ENCODE measurements around the gene CCDC159.
A peak's percentile ranks its signal among the peaks of the same experiment; 100 is the strongest.

DNA sequence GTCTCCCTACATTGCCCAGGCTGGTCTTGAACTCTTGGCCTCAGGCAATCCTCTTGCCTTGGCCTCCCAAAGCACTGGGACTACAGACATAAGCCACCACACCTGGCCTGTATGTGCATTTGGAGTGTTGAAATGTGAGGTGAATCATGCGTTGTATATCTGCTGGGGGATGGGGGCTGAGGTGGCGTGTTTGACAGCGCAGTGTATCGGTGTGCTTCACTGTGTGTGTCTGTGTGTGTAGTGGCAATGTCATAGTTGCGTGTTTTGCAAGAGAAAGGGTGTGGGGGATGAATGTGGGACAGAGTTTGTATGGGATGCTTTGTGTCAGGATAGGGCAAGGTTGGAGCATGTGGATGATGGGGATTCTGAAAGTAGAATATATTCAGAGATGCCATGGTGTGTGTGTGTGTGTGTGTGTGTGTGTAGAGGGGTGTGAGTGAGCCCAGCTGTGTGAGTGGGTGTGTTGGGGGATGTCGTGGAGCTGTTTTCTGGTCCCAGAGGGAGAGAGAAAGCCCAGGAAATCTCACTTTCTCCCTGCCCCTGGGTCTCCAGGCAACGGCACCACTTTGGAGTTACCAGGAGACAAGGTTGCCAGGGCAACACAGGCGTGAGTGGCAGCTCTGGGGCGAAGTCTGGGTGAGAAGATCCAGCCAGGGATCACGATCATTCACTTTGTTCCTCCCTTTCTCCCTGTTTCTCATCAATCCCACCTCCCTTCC lies 27.0 kb downstream of the CCDC159 start:
- TF ChIP-seq, protein P1, sequence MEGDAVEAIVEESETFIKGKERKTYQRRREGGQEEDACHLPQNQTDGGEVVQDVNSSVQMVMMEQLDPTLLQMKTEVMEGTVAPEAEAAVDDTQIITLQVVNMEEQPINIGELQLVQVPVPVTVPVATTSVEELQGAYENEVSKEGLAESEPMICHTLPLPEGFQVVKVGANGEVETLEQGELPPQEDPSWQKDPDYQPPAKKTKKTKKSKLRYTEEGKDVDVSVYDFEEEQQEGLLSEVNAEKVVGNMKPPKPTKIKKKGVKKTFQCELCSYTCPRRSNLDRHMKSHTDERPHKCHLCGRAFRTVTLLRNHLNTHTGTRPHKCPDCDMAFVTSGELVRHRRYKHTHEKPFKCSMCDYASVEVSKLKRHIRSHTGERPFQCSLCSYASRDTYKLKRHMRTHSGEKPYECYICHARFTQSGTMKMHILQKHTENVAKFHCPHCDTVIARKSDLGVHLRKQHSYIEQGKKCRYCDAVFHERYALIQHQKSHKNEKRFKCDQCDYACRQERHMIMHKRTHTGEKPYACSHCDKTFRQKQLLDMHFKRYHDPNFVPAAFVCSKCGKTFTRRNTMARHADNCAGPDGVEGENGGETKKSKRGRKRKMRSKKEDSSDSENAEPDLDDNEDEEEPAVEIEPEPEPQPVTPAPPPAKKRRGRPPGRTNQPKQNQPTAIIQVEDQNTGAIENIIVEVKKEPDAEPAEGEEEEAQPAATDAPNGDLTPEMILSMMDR (IDR thresholded peaks at IDR 0.05): no peak
- TF ChIP-seq FOXJ3 (CRISPR knock-in tag; IDR thresholded peaks at IDR 0.05) (no peak), FOSL2 (IDR thresholded peaks at IDR 0.05; ENCODE audit: borderline replicate concordance, low read depth) (no peak), RXRA (IDR thresholded peaks at IDR 0.05; ENCODE audit: borderline replicate concordance, low read depth) (no peak), TCF12 (IDR thresholded peaks at IDR 0.05) (no peak), TAF1 (IDR thresholded peaks at IDR 0.05; ENCODE audit: borderline replicate concordance, low read depth, low read length) (no peak), EP300 (IDR thresholded peaks at IDR 0.05; ENCODE audit: borderline replicate concordance in 1 of 2, low read depth in 1 of 2, low read length in 1 of 2) (0 out of 4 replicates have a peak, but pooled peaks of 1 of the 2 experiments have one; percentile 11), MEF2A (IDR thresholded peaks at IDR 0.05; ENCODE audit: borderline replicate concordance, low read depth) (no peak), SIN3A (IDR thresholded peaks at IDR 0.05; ENCODE audit: borderline replicate concordance, low read depth, low read length) (no peak), POLR2AphosphoS5 (IDR thresholded peaks at IDR 0.05; ENCODE audit: low read depth, low read length) (no peak), JUND (IDR thresholded peaks at IDR 0.05) (no peak), EZH2phosphoT487 (IDR thresholded peaks at IDR 0.05; ENCODE audit: borderline replicate concordance, low read depth) (no peak)
